ENCODE measurements around the gene CDH23. TPM values are rescaled to one million over a fixed set of nuclear protein-coding genes. Genes with fewer than 3 reads are reported as not detected.

The CDH23 gene
- total RNA-seq, 2 experiments from 2014 or later: 3.7 to 5.3 TPM

DNA sequence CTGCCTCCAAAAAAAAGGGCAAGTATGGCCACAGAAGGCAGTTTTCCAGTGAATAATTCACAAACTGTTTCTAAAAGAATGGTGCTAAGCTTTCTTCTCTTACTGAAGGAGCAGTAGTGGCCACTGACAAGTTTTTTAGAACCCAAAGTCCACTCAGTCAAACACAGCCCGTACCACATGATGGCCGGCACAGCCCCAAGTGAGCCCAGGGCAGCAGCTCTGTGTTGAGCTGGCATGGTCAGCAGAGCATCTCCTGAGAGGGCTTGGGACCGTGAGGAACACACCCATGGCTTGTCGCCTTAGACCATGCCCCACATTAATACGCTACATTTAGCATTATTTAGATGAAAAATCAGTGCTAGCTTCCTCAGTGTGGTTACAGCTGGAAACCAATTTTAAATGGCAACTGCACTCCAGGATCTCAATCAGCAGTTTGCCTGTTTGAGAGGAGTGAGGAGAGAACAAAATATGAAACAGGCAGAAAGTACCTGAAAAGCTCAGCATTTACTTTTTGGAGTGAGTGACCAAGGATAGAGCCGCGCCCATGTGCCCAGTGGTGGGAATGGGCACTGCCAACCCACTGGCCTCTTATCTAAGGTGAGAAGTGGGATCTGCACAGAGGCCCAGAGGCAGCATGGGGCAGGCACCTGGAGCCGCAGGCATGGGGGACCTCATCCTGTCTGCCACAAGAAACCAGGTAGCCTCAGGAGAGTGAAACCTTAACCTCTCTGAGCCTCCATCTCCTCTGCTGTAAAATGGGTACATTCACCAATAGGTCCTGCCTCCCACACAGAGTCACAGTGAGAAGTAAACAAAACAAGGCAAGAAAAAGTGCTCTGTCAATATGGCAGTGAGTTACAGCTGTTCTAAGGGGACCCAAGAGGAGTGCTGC is 437.0 kb downstream of the CDH23 start:
- ATAC-seq (ENCODE audit: low read depth) (no peak), DNase-seq (no peak)
- H3K36me3 Mint-ChIP-seq: peaks cover 17% of the 10 kb centered on the region
- POLR2A ChIA-PET: interaction anchor here (2.1 kb wide), 1 partner anchor 17 kb away, joined by 11 read pairs; the partner anchor contains the start of gene PSAP
- no peak overlapping the region for H3K27ac Mint-ChIP-seq
- peaks cover 25% of the 10 kb centered on the region for H3K4me1 Mint-ChIP-seq
- H3K4me3 Mint-ChIP-seq: no peak overlapping the region
- H3K9me3 Mint-ChIP-seq: no peaks in the 10 kb centered on the region
- H3K27me3 Mint-ChIP-seq: no peaks in the 10 kb centered on the region

DNA sequence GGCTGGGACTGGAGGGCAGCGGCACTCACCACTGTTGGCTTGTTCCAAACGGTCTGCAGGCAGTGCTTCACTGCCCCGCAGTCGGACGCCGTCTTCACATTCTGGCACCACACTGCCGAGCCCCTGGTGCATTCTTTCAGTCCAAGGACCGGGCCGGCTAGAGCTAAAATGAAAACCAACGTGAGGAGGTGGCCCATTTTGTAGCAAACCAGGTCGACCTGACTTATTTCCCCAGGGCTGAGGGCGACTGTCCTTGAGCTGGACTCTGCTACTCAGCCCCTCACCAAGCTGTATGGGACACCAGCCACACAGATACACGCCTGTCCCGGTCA is 437.6 kb downstream of the CDH23 start:
- Mint-ChIP-seq H3K27me3 (no peaks in the 10 kb centered on the region), H3K27ac (no peak overlapping the region), H3K4me1 (peaks cover 28% of the 10 kb centered on the region), H3K36me3 (peaks cover 13% of the 10 kb centered on the region), H3K9me3 (no peaks in the 10 kb centered on the region), H3K4me3 (no peak overlapping the region)
- POLR2A ChIA-PET: interaction anchor here (2.1 kb wide), 1 partner anchor 16 kb away, joined by 11 read pairs; the partner anchor contains the start of gene PSAP
- DNase-seq (no peak), ATAC-seq (ENCODE audit: low read depth) (no peak)

DNA sequence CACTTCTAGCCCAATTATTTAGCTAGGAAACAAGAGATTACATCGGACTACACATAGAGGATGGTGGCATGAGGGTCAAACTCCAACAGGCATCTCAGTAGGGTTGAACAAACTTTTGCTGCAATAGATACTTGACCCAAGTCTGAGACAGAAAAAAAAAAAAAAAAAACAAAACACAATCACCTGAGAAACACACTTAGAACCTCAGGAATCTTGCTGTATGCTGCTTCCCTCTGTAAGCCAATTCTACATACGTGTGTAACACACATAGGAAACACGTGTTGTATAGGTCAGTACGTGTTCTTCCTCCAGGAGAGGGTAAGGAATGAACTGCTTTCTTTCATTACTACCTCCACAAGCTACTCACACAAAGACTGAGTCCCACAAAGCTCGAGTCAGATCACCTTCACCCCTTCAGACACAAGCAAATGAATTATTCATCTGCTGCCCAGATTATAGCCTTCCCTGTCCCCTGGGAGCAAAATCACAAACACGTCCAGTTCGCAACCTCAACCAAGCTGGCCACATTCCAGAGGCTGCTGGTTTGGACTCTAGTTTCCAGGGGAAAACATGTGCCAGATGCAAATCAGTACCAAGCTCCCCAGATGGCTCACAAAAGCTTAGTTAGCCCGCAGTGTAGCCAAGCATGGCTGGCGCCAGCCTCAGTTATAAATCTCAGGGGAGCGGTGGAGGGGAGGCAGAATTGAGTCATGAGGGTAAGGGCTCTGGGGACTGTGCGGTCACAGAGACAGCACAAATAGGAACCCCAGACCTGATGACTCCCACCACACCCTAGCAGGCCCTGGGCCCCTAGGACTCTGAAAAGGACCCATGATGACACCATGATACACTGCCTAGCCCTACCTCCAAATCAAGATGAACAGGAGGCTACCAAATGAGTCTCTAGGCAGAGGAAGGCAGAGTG is 439.2 kb downstream of the CDH23 start:
- no peak for ATAC-seq (ENCODE audit: low read depth)
- POLR2A ChIA-PET: interaction anchor here (2.1 kb wide), 1 partner anchor 15 kb away, joined by 11 read pairs; the partner anchor contains the start of gene PSAP
- no peak for DNase-seq
- Mint-ChIP-seq H3K27ac (no peak overlapping the region), H3K9me3 (no peaks in the 10 kb centered on the region), H3K4me1 (peaks cover 31% of the 10 kb centered on the region), H3K27me3 (no peaks in the 10 kb centered on the region), H3K4me3 (no peak overlapping the region), H3K36me3 (peaks cover 4% of the 10 kb centered on the region)

DNA sequence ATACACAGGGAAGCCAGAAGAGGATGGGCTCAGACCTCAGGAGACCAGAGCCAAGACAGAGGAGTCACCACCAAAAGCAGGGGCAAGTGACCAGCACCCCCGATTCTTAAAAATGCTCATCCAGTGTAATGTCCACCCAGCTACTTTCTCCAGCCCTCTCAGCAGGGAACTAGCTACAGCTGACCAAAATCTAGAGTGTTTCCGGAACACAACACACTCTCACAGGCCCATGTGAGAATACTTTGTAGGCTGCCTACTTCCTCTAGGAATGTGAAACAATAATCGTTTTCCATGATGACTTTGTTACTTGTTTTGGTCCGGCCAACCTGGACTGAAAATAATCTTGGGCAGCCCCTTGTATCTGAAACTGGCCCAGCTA is 439.9 kb downstream of the CDH23 start:
- Mint-ChIP-seq H3K4me3 (no peak overlapping the region), H3K27ac (no peak overlapping the region), H3K27me3 (no peaks in the 10 kb centered on the region), H3K9me3 (no peaks in the 10 kb centered on the region), H3K4me1 (peaks cover 31% of the 10 kb centered on the region), H3K36me3 (peaks cover 4% of the 10 kb centered on the region)
- no peak for ATAC-seq (ENCODE audit: low read depth)
- no peak for DNase-seq
- POLR2A ChIA-PET: interaction anchor here (1.7 kb wide), 1 partner anchor 14 kb away, joined by 5 read pairs; the partner anchor contains the start of gene PSAP

DNA sequence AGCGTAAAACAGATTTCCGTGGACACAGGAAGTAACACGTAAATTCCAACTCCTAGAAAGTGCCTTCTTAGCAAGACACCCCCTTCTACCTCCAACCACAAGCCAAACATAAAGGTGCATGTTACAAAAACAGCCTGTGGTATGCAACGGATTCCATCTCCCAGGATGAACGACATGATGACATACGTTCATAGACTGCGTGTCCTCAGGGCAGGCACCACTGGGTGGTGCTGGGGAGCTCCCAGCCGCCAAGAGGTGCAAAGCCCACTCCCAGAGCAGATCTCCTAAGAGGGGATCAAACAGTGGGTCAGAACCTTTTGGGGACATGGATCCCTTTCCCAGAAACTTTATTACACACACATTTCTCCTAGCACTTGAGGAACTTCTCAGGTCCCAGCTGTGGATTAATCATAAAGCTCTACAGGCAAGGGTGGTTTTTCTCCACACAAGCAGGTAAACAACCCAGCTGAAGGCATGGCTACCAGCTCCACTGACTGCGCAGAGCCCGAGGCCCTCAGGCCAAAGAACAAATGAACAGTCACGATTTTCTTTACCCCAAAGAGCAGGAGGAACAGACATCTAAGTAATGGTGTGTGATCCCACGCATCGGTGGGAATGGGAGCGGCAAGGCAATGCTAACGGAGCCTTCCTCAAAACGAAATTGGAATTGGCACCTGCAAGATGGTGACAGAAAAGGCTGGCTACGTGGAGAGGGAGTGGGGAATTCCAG is 440.5 kb downstream of the CDH23 start:
- H3K36me3 Mint-ChIP-seq: no peaks in the 10 kb centered on the region
- peaks cover 31% of the 10 kb centered on the region for H3K4me1 Mint-ChIP-seq
- H3K9me3 Mint-ChIP-seq: no peaks in the 10 kb centered on the region
- H3K4me3 Mint-ChIP-seq: no peak overlapping the region
- H3K27ac Mint-ChIP-seq: no peak overlapping the region
- no peaks in the 10 kb centered on the region for H3K27me3 Mint-ChIP-seq
- POLR2A ChIA-PET: interaction anchor here (1.7 kb wide), 1 partner anchor 13 kb away, joined by 5 read pairs; the partner anchor contains the start of gene PSAP
- no peak for DNase-seq
- peak; percentile 43 for ATAC-seq (ENCODE audit: low read depth)

DNA sequence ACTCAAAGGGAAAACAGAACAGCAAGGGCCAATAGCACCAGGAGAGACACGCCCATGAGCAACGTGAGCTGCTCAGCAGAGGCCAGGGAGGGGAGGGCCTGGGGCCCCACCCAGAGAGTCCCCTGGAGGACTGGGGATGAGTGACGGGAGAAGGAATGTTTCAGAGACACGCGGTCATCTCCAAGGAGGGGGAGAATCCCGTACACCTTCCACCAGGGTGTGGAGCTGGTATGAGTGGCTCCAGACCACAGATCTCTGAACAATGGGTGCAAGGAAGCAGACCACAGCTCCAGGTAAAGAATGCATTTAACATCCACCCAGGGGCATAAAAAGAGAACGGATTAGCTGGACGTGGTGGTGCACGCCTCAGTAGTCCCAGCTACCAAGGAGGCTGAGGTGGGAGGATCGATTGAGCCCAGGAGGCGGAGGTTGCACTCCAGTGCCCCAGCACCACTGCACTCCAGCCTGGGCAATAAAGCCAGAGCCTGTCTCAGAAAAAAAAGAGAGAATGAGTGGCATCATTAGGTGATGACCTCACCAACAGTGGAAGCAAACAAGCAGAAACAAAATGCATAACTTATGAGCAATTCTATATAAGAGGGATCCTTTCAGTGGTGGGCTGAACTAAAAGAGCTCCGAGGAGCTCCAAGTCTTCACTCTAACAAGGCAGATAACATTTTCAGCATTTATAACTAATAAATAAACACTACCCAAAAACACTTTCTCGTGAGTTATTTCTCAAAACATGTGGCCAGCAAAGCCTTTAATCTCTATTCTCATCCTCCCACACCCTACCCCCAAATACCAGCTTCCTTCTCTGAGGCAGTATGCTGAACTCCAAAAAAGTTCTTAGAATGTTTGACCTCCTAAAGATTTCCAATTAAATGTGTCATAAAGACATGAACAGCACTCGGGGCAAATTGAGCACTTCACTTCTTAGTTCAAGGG is 441.8 kb downstream of the CDH23 start:
- Mint-ChIP-seq H3K27me3 (no peaks in the 10 kb centered on the region), H3K27ac (no peak overlapping the region), H3K4me3 (no peak overlapping the region), H3K4me1 (peaks cover 36% of the 10 kb centered on the region), H3K9me3 (no peaks in the 10 kb centered on the region), H3K36me3 (no peaks in the 10 kb centered on the region)
- POLR2A ChIA-PET: interaction anchor here (1.6 to 1.7 kb wide), 2 partner anchors 12 to 13 kb away, joined by 5 to 7 read pairs; partner anchors contain the start of gene PSAP
- DNase-seq (no peak), ATAC-seq (ENCODE audit: low read depth) (no peak)

DNA sequence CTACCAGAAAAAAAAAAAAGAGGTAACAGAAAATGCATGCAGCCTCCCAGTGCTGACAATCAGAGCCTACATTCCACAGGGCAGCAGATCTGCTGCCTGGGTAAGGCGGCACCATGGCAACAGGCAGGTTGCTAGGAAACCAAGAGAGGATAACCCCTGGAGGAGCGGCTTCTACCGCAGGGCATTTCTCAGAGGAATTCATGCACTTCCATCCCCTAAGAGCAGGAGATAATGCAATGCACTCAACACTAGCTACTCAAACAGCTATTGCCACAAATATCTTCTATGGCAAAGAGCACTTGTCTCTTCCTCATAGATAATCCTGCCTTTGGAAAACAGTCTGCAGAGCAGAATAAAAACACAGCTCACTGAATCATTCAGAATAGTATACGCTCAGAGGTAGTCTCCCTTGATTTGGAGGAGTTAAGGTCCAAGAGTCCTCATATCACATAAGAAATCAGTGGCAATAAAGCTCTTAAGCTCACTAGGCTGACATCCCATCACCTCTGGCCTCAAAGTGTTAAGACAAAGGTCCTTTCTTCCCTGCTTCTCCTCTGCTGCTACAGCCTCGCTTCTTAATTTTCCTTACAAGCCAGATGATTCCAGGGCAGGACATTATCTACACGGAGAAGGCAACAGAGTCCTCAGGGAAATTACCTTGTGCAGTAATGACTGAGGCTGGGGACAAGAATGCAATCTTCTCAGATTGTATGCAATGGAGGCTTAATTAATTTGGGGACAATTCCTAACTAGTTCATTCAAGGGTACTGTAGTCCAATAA is 443.6 kb downstream of the CDH23 start:
- DNase-seq (no peak), ATAC-seq (ENCODE audit: low read depth) (no peak)
- Mint-ChIP-seq H3K4me1 (peaks cover 44% of the 10 kb centered on the region), H3K27me3 (no peaks in the 10 kb centered on the region), H3K4me3 (no peak overlapping the region), H3K9me3 (no peaks in the 10 kb centered on the region), H3K27ac (no peak overlapping the region), H3K36me3 (no peaks in the 10 kb centered on the region)
- POLR2A ChIA-PET: interaction anchor here (1.8 kb wide), 1 partner anchor 10 kb away, joined by 8 read pairs; the partner anchor contains the start of gene PSAP

DNA sequence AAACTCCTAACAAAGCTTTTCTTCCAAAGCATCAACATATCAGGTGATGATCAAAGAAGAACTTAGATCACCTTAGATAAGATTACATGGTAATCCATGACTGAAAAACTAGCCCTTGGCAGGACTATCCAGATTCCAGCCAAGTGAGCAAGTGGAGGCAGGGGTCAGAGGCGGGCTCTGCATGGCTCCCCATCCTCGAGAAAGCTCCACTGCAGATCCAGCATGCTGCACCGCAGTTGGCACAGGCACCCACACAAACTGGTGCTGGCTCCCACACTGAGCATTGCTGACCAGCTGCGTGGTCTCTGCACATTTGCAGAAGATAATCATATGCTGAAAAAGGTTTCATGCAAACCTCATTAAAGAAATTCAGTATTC is 444.2 kb downstream of the CDH23 start:
- no peaks in the 10 kb centered on the region for H3K27me3 Mint-ChIP-seq
- H3K9me3 Mint-ChIP-seq: no peaks in the 10 kb centered on the region
- DNase-seq: no peak
- ATAC-seq (ENCODE audit: low read depth): no peak
- no peak overlapping the region for H3K4me3 Mint-ChIP-seq
- H3K36me3 Mint-ChIP-seq: no peaks in the 10 kb centered on the region
- POLR2A ChIA-PET: interaction anchor here (1.8 kb wide), 1 partner anchor 10 kb away, joined by 8 read pairs; the partner anchor contains the start of gene PSAP
- peaks cover 50% of the 10 kb centered on the region for H3K4me1 Mint-ChIP-seq
- H3K27ac Mint-ChIP-seq: no peak overlapping the region

DNA sequence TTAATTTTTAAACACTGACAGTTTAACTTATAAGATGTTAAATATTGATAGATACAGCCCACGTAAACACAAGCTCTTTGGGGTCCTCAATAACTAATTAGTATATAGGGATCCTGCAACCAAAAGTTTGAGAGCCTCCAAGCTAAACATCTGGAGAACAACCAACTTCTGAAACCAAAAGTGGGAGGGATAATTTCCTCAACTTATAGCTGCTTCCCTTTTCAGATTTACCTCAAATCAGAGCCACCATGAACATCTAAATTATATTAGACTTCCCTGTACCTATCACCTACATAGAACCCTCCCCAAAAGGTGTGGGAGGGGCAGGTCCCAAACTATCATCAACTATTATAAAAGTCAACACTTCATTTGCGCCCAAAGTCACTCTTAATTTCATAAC is 445.7 kb downstream of the CDH23 start:
- Mint-ChIP-seq H3K4me3 (no peak overlapping the region), H3K4me1 (peaks cover 48% of the 10 kb centered on the region), H3K9me3 (no peaks in the 10 kb centered on the region), H3K27me3 (no peaks in the 10 kb centered on the region), H3K36me3 (peaks cover 3% of the 10 kb centered on the region), H3K27ac (no peak overlapping the region)
- POLR2A ChIA-PET: no interaction called here
- ATAC-seq (ENCODE audit: low read depth): no peak
- no peak for DNase-seq

DNA sequence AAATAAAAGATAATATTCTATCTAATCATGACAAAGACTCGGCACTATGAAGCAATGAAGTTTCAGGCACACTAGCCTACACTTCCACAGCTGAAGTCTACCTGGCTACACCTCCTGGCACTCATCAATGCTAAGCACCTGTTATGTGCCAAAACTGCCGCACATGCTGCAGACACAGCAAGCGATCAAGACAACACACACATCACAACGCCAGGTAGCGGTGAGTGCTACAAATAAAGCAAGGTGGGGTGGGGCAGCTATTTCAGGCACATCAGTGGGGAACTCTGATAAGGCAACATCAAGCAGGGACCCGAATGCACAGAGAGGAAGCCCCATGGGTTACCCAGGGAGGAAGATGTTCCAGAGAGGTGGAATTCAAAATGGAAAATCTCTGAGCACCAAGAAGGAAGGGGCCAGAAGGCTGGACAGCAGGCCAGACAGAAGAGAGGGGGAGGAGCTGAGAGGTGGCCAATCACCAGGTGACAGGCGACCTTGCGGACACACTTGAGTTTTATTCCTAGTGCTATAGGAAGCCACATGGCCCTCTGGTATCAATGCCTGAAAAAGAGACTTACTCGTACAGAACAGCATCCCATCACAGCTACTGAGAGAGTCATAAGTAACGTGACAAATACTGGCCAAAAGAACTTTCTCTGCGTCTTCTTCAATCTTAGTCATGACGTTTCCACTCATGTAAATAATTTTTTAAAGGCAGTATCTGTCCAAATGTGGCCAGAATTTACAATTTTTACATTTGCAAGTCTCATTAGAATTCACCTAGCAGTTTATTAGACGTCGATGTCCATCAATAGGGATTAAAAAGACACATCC is 446.4 kb downstream of the CDH23 start:
- DNase-seq: no peak
- no peaks in the 10 kb centered on the region for H3K9me3 Mint-ChIP-seq
- no peaks in the 10 kb centered on the region for H3K27me3 Mint-ChIP-seq
- POLR2A ChIA-PET: interaction anchor here (0.6 kb wide), 1 partner anchor 36 kb away, joined by 4 read pairs; no protein-coding TSS in a partner anchor
- no peak for ATAC-seq (ENCODE audit: low read depth)
- no peak overlapping the region for H3K27ac Mint-ChIP-seq
- H3K4me1 Mint-ChIP-seq: peaks cover 48% of the 10 kb centered on the region
- H3K36me3 Mint-ChIP-seq: peaks cover 3% of the 10 kb centered on the region
- H3K4me3 Mint-ChIP-seq: no peak overlapping the region

DNA sequence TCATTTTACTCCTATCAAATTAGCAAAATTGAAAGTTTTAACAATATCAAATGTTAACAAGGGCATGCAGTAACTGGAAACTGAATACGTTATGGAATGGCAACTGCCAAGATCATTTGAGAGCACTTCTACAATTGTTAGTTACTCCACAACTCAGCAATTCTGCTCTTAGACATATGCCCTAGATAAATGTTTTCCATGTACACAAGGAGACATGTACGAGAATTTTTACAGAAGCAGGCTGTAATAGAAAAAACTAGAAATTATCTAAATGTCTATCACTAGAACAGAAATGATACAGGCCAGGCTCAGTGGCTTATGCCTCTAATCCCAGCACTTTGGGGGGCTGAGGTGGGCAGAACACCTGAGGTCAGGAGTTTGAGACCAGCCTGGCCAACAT is 447.4 kb downstream of the CDH23 start:
- H3K36me3 Mint-ChIP-seq: peaks cover 3% of the 10 kb centered on the region
- H3K4me3 Mint-ChIP-seq: no peak overlapping the region
- POLR2A ChIA-PET: interaction anchor here (0.6 to 1.4 kb wide), 2 partner anchors 39 to 53 kb away, joined by 3 to 4 read pairs; no protein-coding TSS in a partner anchor
- no peaks in the 10 kb centered on the region for H3K27me3 Mint-ChIP-seq
- DNase-seq (no peak), ATAC-seq (ENCODE audit: low read depth) (no peak)
- H3K4me1 Mint-ChIP-seq: peaks cover 47% of the 10 kb centered on the region
- H3K27ac Mint-ChIP-seq: no peak overlapping the region
- H3K9me3 Mint-ChIP-seq: no peaks in the 10 kb centered on the region

Measured in activated naive CD8-positive, alpha-beta T cell treated with anti-CD3 and anti-CD28 coated beads, Interleukin-2, amount 10 ng/mL, durations not matched to agents 7 days and 5 days (primary cell).